ENCODE measurements around the gene COA3.

DNA sequence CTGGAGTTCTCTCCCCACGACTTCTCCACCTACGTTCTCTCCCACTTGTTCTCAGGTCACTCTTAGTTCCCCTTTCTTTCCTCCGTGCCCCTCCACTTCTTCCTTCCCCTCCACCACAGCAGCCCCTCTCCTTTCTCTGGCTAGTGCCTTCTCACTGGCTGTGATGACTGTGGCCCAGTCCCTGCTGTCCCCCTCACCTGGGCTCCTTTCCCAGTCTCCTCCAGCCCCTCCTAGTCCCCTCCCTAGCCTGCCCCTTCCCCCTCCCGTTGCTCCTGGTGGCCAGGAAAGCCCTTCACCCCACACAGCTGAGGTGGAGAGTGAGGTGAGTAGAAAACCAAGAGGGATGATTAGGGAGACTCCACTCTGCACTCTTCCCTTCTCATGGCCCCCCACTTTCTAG is 3.4 kb downstream of the COA3 start:
- no peak for TF ChIP-seq TAF1 (IDR thresholded peaks at IDR 0.05; ENCODE audit: borderline replicate concordance, low read depth, low read length)
- no peak for TF ChIP-seq POLR2AphosphoS5 (IDR thresholded peaks at IDR 0.05; ENCODE audit: low read depth, low read length)

Measured in GM12892 (cell line).